GM12801 (cell line): ENCODE measurements around the gene MED23.

Experiments used
- TF ChIP-seq, protein P1 (sequence below): IDR thresholded peaks from one replicate; pipeline ENCODE4 v1.5.1; 2011; ENCODE audit warnings: control low read depth; ENCODE audit not compliant: insufficient read length; ENCODE audit errors: extremely low read depth

Gene MED23

GRCh38 chr6:131574133-131574532, 53.9 kb downstream of the MED23 start:
- TF ChIP-seq, protein P1, sequence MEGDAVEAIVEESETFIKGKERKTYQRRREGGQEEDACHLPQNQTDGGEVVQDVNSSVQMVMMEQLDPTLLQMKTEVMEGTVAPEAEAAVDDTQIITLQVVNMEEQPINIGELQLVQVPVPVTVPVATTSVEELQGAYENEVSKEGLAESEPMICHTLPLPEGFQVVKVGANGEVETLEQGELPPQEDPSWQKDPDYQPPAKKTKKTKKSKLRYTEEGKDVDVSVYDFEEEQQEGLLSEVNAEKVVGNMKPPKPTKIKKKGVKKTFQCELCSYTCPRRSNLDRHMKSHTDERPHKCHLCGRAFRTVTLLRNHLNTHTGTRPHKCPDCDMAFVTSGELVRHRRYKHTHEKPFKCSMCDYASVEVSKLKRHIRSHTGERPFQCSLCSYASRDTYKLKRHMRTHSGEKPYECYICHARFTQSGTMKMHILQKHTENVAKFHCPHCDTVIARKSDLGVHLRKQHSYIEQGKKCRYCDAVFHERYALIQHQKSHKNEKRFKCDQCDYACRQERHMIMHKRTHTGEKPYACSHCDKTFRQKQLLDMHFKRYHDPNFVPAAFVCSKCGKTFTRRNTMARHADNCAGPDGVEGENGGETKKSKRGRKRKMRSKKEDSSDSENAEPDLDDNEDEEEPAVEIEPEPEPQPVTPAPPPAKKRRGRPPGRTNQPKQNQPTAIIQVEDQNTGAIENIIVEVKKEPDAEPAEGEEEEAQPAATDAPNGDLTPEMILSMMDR = no peak

DNA sequence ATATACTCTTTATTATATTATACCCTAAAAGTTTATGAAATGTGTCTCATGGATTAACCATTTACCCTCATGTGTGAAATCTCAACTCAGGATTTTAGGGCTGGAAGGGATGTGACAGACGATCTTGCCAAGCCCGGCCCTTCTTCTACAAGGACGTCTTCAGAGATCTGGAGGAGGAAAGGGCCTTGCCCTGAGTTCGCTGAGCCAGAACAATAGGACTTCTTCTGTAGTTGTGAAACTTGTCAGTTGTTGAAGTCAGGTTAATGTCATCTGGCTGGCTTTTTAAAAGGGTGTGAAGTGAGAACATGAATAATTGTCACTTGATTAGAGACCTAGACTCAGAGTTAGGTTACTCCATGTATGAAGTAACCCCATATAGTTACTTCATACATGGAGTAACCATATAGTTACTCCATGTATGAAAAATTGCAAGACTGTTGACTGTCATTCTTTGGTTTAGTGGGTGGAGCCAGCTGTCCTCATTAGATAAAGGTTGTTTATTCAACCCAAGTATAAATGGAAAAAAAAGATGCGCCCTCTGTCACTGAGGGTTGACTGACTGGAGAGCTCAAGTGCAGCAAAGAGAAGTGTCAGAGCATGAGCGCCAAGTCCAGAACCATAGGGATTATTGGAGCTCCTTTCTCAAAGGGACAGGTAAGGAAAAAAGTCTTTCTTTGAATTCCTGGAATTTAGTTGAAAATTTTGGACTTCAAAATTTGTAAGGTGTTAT, 55.2 kb downstream of the MED23 start, which contains the start of gene ARG1:
Gene ARG1 (plus strand): TSS at position 541 of the 730 bp plus-strand sequence. CDS start 57 bp downstream, at position 598.
- TF ChIP-seq, protein P1 = no peak

- TF ChIP-seq, protein P1 = no peak
These were observed 59.3 kb downstream of the MED23 start for GRCh38 chr6:131568726-131569125.

DNA sequence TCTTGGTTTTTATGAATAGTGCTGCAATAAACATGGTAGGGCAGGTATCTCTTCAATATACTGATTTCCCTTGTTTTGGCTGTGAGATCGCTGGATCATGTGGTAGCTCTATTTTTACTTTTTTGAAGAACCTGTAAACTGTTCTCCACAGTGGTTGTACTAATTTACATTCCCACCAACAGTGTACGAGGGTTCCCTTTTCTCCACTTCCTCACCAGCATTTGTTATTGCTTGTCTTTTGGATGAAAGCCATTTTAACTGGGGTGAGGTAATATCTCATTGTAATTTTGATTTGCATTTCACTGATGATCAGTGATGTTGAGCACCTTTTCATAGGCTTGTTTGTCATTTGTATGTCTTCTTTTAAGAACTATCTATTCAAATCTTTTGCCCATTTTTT, 63.0 kb downstream of the MED23 start:
- TF ChIP-seq, protein P1 = no peak

DNA sequence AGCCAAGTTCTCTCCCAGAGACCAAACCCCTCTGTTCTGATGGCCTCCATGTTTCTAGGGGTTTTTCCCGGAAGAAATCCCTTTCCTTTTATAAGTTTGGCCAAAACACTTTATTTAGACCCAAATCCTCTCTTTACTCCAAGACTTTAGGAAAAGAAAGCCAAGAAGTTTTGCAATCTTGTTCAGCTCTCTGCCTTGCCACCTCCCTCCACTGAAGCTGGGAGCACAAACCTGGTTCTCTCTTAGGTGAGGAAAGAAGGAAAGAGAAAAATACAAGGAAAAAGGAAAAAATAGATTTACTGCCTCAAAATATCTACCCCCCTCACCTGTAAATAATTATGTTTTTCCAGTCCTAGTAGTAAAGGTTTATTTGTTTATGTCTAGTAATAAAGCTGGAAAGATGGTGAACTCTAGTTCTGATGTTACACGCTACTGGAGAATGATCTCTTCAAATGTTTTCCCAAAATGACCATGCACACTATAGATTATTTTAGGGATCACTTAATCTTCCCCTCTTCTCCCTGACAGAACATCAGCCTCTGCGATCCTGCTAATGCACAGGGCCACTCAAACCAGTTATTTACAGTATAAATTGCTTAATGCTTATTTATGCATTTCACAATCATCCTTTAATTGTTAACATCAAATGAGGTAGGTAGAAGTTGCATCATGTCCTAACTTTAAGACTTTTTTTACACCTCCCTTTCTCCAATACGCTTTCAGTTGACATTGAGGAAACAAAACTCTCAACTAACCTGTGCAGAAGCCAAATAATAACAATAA, 65.9 kb downstream of the MED23 start:
- TF ChIP-seq, protein P1 = no peak

GRCh38 chr6:131558922-131559321, 69.1 kb downstream of the MED23 start:
- TF ChIP-seq, protein P1 = no peak

GRCh38 chr6:131555992-131556391, 72.0 kb downstream of the MED23 start:
- TF ChIP-seq, protein P1 = no peak
